ENCODE data around the gene PCCA.

DNA sequence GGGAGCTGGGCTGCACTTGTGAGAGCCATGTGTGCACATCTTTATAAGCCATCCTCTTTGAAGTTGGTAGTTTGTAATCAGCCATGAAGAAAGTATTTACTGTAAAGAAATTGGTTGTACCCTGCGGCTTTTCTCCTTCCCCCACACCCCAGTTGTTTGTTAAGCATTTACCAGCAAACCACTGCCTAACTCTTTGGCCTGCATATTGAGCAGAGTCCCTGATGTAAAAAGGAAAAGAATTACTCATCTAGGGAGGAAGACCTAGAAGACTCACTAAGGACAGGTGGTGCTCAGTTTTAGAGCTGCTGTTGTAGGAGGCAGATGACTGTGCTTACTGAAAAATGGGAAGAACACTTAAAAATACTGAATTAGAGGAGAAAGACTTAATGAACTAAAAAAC lies 245.3 kb downstream of the PCCA start:
- TF ChIP-seq, protein P1, sequence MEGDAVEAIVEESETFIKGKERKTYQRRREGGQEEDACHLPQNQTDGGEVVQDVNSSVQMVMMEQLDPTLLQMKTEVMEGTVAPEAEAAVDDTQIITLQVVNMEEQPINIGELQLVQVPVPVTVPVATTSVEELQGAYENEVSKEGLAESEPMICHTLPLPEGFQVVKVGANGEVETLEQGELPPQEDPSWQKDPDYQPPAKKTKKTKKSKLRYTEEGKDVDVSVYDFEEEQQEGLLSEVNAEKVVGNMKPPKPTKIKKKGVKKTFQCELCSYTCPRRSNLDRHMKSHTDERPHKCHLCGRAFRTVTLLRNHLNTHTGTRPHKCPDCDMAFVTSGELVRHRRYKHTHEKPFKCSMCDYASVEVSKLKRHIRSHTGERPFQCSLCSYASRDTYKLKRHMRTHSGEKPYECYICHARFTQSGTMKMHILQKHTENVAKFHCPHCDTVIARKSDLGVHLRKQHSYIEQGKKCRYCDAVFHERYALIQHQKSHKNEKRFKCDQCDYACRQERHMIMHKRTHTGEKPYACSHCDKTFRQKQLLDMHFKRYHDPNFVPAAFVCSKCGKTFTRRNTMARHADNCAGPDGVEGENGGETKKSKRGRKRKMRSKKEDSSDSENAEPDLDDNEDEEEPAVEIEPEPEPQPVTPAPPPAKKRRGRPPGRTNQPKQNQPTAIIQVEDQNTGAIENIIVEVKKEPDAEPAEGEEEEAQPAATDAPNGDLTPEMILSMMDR (IDR thresholded peaks at IDR 0.05; ENCODE audit: insufficient read depth, low read length, poor library complexity, severe bottlenecking): no peak
- TF ChIP-seq EZH2phosphoT487 (conservative IDR thresholded peaks at IDR 0.05; ENCODE audit: low read length): no peak
